ENCODE measurements around the gene DAPK3.
A peak's percentile ranks its signal among the peaks of the same experiment; 100 is the strongest.
"Not testable (repeated sequence)": the region's sequence is repeated elsewhere in the genome, so short reads cannot be mapped to it uniquely, and the experiment has no call there.

DAPK3 gene

GRCh38 chr19:4007836-4008539 is 37.1 kb upstream of the DAPK3 start:
- H2AFZ ChIP-seq (ENCODE audit: low read depth, low read length), result no peak overlapping the region
- peak overlapping the region; percentile 86 for H3K4me3 ChIP-seq (ENCODE audit: low read length)
- H3K36me3 ChIP-seq (replicated peaks; ENCODE audit: low read depth, low read length), result peaks cover under 1% of the 10 kb centered on the region
- H4K20me1 ChIP-seq (ENCODE audit: insufficient read depth, low read length), result peaks cover 28% of the 10 kb centered on the region
- peaks cover 10% of the 10 kb centered on the region for H3K4me1 ChIP-seq (ENCODE audit: low read length)
- H3K9ac ChIP-seq (ENCODE audit: low read length), result peak overlapping the region; percentile 75
- no peak overlapping the region for H3K27ac ChIP-seq (ENCODE audit: low read length)
- H3K27me3 ChIP-seq (ENCODE audit: low read depth, low read length), result no peaks in the 10 kb centered on the region
- no peaks in the 10 kb centered on the region for H3K9me3 ChIP-seq (ENCODE audit: insufficient read depth, low read length)
- H3K79me2 ChIP-seq (ENCODE audit: low read length), result peaks cover 43% of the 10 kb centered on the region
- TF ChIP-seq EZH2phosphoT487 (IDR thresholded peaks at IDR 0.05; ENCODE audit: low read depth), result no peak
- TF ChIP-seq CTCF (IDR thresholded peaks at IDR 0.05; ENCODE audit: low read depth, low read length), result no peak
- H3K4me2 ChIP-seq (ENCODE audit: low read length), result peak overlapping the region; percentile 93

DNA sequence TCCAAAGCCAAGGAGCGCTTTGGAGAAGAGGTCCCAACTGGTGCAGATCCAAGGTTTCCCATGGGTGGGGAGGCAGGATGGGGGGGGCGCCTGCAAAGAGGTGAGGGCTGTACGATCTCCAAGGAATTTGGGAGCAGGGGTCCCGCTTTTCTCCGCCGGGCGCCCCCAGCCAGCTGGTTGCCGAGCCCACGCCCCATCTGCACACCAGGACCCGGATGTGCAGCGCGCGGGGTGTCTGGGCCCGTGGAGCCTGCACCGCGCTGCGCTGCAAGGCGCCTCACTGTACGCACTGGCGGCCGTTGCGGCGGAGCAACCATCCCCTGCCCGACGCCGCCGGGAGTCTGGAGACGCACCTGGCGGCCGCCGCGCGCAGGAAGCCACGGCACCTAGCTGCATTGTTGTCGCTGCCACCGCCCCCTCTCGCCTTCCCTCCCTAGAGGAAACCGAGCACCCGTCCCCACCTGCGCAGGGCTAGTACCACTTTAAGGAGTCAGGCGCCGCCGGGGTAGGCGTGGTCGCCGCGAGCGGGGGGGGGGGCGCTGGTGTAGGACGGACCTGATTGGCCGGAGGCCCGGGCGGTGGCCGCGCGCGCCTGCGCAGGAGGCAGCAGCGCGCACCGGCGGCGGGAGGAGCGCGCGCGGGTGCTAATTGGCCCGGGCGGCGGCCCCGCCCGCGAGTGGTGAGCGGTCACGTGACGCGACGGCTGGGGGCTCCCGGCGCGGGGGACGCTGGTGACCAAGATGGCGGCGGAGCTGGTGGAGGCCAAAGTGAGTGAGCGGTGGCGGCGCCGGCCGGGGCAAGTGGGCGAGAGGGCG is 36.3 kb upstream of the DAPK3 start, which contains the start of gene PIAS4:
PIAS4 (plus strand) TSS at position 716 of the 815 bp plus-strand sequence; CDS start at position 741, 25 bp downstream.
- TF ChIP-seq EZH2phosphoT487 (IDR thresholded peaks at IDR 0.05; ENCODE audit: low read depth), result no peak
- no peak for TF ChIP-seq CTCF (IDR thresholded peaks at IDR 0.05; ENCODE audit: low read depth, low read length)
- peaks cover 41% of the 10 kb centered on the region for H3K79me2 ChIP-seq (ENCODE audit: low read length)
- no peaks in the 10 kb centered on the region for H3K9me3 ChIP-seq (ENCODE audit: insufficient read depth, low read length)
- H3K27me3 ChIP-seq (ENCODE audit: low read depth, low read length), result no peaks in the 10 kb centered on the region
- peak within 1 kb of the TSS; percentile 45 for H3K27ac ChIP-seq (ENCODE audit: low read length)
- no peaks in the 10 kb centered on the region for H3K36me3 ChIP-seq (replicated peaks; ENCODE audit: low read depth, low read length)
- H3K9ac ChIP-seq (ENCODE audit: low read length), result peak within 1 kb of the TSS; percentile 75
- H3K4me2 ChIP-seq (ENCODE audit: low read length), result peak within 1 kb of the TSS; percentile 93
- peaks cover 21% of the 10 kb centered on the region for H4K20me1 ChIP-seq (ENCODE audit: insufficient read depth, low read length)
- H3K4me3 ChIP-seq (ENCODE audit: low read length), result peak within 1 kb of the TSS; percentile 86
- H2AFZ ChIP-seq (ENCODE audit: low read depth, low read length), result peak within 1 kb of the TSS; percentile 74; the same call in 1 of the 2 replicates
- peaks cover 10% of the 10 kb centered on the region for H3K4me1 ChIP-seq (ENCODE audit: low read length)

DNA sequence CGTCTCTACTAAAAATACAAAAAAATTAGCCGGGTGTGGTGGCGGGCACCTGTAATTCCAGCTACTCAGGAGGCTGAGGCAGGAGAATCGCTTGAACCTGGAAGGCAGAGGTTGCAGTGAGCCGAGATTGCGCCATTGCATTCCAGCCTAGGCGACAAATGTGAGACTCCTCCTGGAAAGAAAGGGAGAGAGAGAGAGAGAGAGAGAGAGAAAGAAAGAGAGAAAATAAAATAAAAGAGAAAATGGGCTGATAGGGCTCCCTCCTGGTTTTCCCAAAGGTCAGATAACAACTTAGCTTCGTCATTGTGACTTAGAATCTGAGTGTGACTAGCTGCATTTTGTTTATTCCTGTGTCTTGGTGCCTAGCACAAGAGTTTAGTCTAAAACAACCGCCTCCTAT is 34.5 kb upstream of the DAPK3 start:
- not testable (repeated sequence) for H3K9me3 ChIP-seq (ENCODE audit: insufficient read depth, low read length); H3K36me3 ChIP-seq (replicated peaks; ENCODE audit: low read depth, low read length); H3K9ac ChIP-seq (ENCODE audit: low read length); H3K27me3 ChIP-seq (ENCODE audit: low read depth, low read length); H2AFZ ChIP-seq (ENCODE audit: low read depth, low read length); H3K4me3 ChIP-seq (ENCODE audit: low read length); H3K4me2 ChIP-seq (ENCODE audit: low read length); H3K27ac ChIP-seq (ENCODE audit: low read length); H3K4me1 ChIP-seq (ENCODE audit: low read length)
- Histone ChIP-seq H4K20me1 (ENCODE audit: insufficient read depth, low read length) (peaks cover 14% of the 10 kb centered on the region), H3K79me2 (ENCODE audit: low read length) (peaks cover 26% of the 10 kb centered on the region)

DNA sequence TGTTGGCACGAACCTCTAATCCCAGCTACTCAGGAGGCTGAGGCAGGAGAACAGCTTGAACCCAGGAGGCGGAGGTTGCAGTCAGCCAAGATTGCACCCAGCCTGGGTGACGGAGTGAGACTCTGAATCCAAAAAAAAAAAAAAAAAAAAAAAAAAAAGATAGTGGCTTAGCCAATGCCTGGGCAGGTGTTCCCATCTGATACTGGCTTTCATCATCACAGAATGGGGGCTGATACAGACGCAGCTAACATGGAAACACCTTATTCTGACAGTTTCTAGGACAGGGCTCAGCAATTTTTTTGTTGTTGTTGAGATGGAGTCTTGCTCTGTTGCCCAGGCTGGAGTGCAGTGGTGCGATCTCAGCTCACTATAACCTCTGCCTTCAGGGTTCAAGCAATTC is 29.9 kb upstream of the DAPK3 start:
- not testable (repeated sequence) for H3K9me3 ChIP-seq (ENCODE audit: insufficient read depth, low read length); H4K20me1 ChIP-seq (ENCODE audit: insufficient read depth, low read length); H3K4me2 ChIP-seq (ENCODE audit: low read length); H3K9ac ChIP-seq (ENCODE audit: low read length); H3K36me3 ChIP-seq (replicated peaks; ENCODE audit: low read depth, low read length); H3K27me3 ChIP-seq (ENCODE audit: low read depth, low read length); H3K27ac ChIP-seq (ENCODE audit: low read length); H3K79me2 ChIP-seq (ENCODE audit: low read length); H3K4me3 ChIP-seq (ENCODE audit: low read length); H3K4me1 ChIP-seq (ENCODE audit: low read length); H2AFZ ChIP-seq (ENCODE audit: low read depth, low read length)

DNA sequence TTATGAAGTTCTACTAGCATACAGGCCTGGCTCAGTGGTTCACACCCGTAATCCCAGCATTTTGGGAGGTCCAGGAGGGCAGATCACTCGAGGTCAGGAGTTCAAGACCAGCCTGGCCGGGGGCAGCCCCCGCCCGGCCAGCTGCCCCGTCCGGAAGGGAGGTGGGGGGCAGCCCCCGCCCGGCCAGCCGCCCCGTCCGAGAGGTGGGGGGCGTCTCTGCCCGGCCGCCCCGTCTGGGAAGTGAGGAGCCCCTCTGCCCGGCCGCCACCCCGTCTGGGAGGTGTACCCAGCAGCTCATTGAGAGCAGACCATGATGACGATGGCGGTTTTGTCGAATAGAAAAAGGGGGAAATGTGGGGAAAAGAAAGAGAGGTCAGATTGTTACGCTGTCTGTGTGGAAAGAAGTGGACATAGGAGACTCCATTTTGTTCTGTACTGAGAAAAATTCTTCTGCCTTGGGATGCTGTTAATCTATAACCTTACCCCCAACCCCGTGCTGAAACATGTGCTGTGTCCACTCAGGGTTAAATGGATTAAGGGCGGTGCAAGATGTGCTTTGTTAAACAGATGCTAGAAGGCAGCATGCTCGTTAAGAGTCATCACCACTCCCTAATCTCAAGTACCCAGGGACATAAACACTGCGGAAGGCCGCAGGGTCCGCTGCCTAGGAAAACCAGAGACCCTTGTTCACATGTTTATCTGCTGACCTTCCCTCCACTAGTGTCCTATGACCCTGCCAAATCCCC is 27.9 kb upstream of the DAPK3 start:
- H3K9ac ChIP-seq (ENCODE audit: low read length); H3K27ac ChIP-seq (ENCODE audit: low read length); H3K9me3 ChIP-seq (ENCODE audit: insufficient read depth, low read length); H3K36me3 ChIP-seq (replicated peaks; ENCODE audit: low read depth, low read length); H3K4me3 ChIP-seq (ENCODE audit: low read length); H3K4me2 ChIP-seq (ENCODE audit: low read length); H2AFZ ChIP-seq (ENCODE audit: low read depth, low read length); H3K4me1 ChIP-seq (ENCODE audit: low read length); H3K79me2 ChIP-seq (ENCODE audit: low read length); H3K27me3 ChIP-seq (ENCODE audit: low read depth, low read length); H4K20me1 ChIP-seq (ENCODE audit: insufficient read depth, low read length): not testable (repeated sequence)
